ENCODE data around the gene LEFTY2. TPM values are rescaled to one million over a fixed set of nuclear protein-coding genes. Genes with fewer than 3 reads are reported as not detected.

The LEFTY2 gene
- total and polyA plus RNA-seq, 2 donors (not counting 3 experiments of a cell fraction or from before 2014, with no cell fraction given): 0.06 TPM; not detected in 1

GRCh38 chr1:225890346-225891228, 50.4 kb downstream of the LEFTY2 start:
- Histone ChIP-seq H4K20me1 (replicated peaks; ENCODE audit: control insufficient read depth, extremely low read depth, insufficient read depth, low read length) (no peaks in the 10 kb centered on the region), H3K4me2 (ENCODE audit: insufficient read depth, low read length) (no peak overlapping the region), H3K9me1 (replicated peaks; ENCODE audit: control insufficient read depth, extremely low read depth, insufficient read depth, low read length) (no peaks in the 10 kb centered on the region), H3K9me3 (replicated peaks; ENCODE audit: control insufficient read depth, insufficient read depth, low read length) (no peaks in the 10 kb centered on the region), H2AFZ (ENCODE audit: low read depth, low read length) (no peak overlapping the region), H3K27me3 (ENCODE audit: control insufficient read depth in 2 of 2, insufficient read depth in 2 of 2, low read length in 2 of 2) (no peaks in the 10 kb centered on the region), H3K36me3 (ENCODE audit: control insufficient read depth in 2 of 2, extremely low read depth in 1 of 2, insufficient read depth in 2 of 2, low read length in 2 of 2) (no peaks in the 10 kb centered on the region), H3K79me2 (ENCODE audit: control insufficient read depth, insufficient read depth, low read length) (no peaks in the 10 kb centered on the region), H3K4me3 (replicated peaks in 1 of 3; ENCODE audit: insufficient read depth in 1 of 3, low read depth in 1 of 3, low read length in 3 of 3) (no peak overlapping the region), H3K9ac (replicated peaks; ENCODE audit: extremely low read depth, insufficient read depth, low read length) (no peak overlapping the region), H3K27ac (ENCODE audit: insufficient read depth, low read depth, low read length) (no peak overlapping the region), H3K4me1 (ENCODE audit: control insufficient read depth, extremely low read depth, insufficient read depth, low read length) (no peaks in the 10 kb centered on the region)
- dilution Hi-C loops (cut with MboI; ENCODE audit: extremely low pct_ligation_motif_present, low sequenced_read_pairs) (no loop called here), intact Hi-C loops (cut with micrococcal nuclease) (no loop called here)
- BruUV-seq (replicated peaks): no TSS peak
- FAIRE-seq (no peak), DNase-seq (ENCODE audit: low read depth, low spot score) (no peak)
- TF ChIP-seq FOS (IDR thresholded peaks at IDR 0.05; ENCODE audit: borderline replicate concordance, insufficient read depth, low read length): no peak
- TF ChIP-seq MYC (IDR thresholded peaks at IDR 0.05; ENCODE audit: low read depth, low read length): no peak
- no peak for TF ChIP-seq MAX (IDR thresholded peaks at IDR 0.05; ENCODE audit: insufficient read depth, insufficient read length)
- TF ChIP-seq GATA2 (IDR thresholded peaks at IDR 0.05; ENCODE audit: insufficient read depth, insufficient read length, low read depth, low read length): no peak
- no peak for TF ChIP-seq POLR2A (IDR thresholded peaks at IDR 0.05; ENCODE audit: low read depth, low read length)
- no peak for TF ChIP-seq EZH2 (IDR thresholded peaks at IDR 0.05; ENCODE audit: borderline replicate concordance, low read depth, low read length, severe bottlenecking)
- TF ChIP-seq CTCF (IDR thresholded peaks at IDR 0.05; ENCODE audit: extremely low read depth in 1 of 2, insufficient read depth in 1 of 2, low read depth in 1 of 2, low read length in 2 of 2): no peak
- TF ChIP-seq JUN (IDR thresholded peaks at IDR 0.05; ENCODE audit: borderline replicate concordance, insufficient read depth, insufficient read length, low read depth): no peak
- no peak for TF ChIP-seq POLR2AphosphoS5 (IDR thresholded peaks at IDR 0.05; ENCODE audit: insufficient read depth, low read depth, low read length)
- POLR2A ChIA-PET: no interaction called here
- CTCF ChIA-PET: interaction anchor here (1.0 to 2.2 kb wide), 6 partner anchors 14 to 416 kb away, joined by 3 to 7 read pairs (median 4); no protein-coding TSS in a partner anchor
